Measurements from ENCODE around the gene TMX2. TPM values are rescaled to one million over a fixed set of nuclear protein-coding genes. Genes with fewer than 3 reads are reported as not detected.

Gene TMX2
- total RNA-seq, 3 donors from 2014 or later (not counting 1 experiment from before 2014, with no cell fraction given) = 43.6 to 70.4 (median 45.7) TPM

GRCh38 chr11:57727185-57727584 is 14.8 kb downstream of the TMX2 start:
- intact Hi-C loops (cut with micrococcal nuclease) = no loop called here
- no peak overlapping the region for H3K27ac Mint-ChIP-seq
- WGBS (ENCODE audit: insufficient coverage) = 96% methylated on average over 2 of the region's 2 CpGs

GRCh38 chr11:57728829-57729228 is 16.4 kb downstream of the TMX2 start:
- no peaks in the 10 kb centered on the region for H3K27me3 ChIP-seq (ENCODE audit: control insufficient read depth, insufficient read depth, low read length)
- Mint-ChIP-seq H3K27me3 (ENCODE audit: low read depth in 2 of 2) (no peaks in the 10 kb centered on the region), H3K9me3 (no peaks in the 10 kb centered on the region), H3K4me3 (no peak overlapping the region), H3K4me1 (peaks cover 17 to 18% of the 10 kb centered on the region in 2 donors), H3K36me3 (no peaks in the 10 kb centered on the region), H3K27ac (no peak overlapping the region)
- H3K4me3 ChIP-seq (ENCODE audit: low read length) = no peak overlapping the region
- H3K9me3 ChIP-seq (ENCODE audit: control insufficient read depth, insufficient read depth, low read length) = no peaks in the 10 kb centered on the region
- DNase-seq (no peak), ATAC-seq (no peak)
- no peaks in the 10 kb centered on the region for H3K4me1 ChIP-seq (ENCODE audit: control insufficient read depth, insufficient read depth, low read length)
- TF ChIP-seq CTCF (IDR thresholded peaks at IDR 0.05) = no peak
- 87% methylated on average over 7 of the region's 7 CpGs for WGBS (ENCODE audit: insufficient coverage)
- intact Hi-C loops (cut with micrococcal nuclease) = no loop called here
- no peaks in the 10 kb centered on the region for H3K36me3 ChIP-seq (ENCODE audit: control insufficient read depth, insufficient read depth, low read length)
- H3K27ac ChIP-seq (ENCODE audit: low read length) = no peak overlapping the region

More at GRCh38 chr11:57727185-57727584, 14.8 kb downstream of the TMX2 start:
- Histone ChIP-seq H3K27ac (ENCODE audit: low read length) (no peak overlapping the region), H3K4me3 (ENCODE audit: low read length) (no peak overlapping the region), H3K36me3 (ENCODE audit: control insufficient read depth, insufficient read depth, low read length) (no peaks in the 10 kb centered on the region), H3K4me1 (ENCODE audit: control insufficient read depth, insufficient read depth, low read length) (no peaks in the 10 kb centered on the region), H3K9me3 (ENCODE audit: control insufficient read depth, insufficient read depth, low read length) (no peaks in the 10 kb centered on the region), H3K27me3 (ENCODE audit: control insufficient read depth, insufficient read depth, low read length) (no peaks in the 10 kb centered on the region)
- no peak for ATAC-seq
- Mint-ChIP-seq H3K4me3 (no peak overlapping the region), H3K27me3 (ENCODE audit: low read depth in 2 of 2) (no peaks in the 10 kb centered on the region), H3K4me1 (peaks cover 17 to 18% of the 10 kb centered on the region in 2 donors), H3K36me3 (no peaks in the 10 kb centered on the region), H3K9me3 (no peaks in the 10 kb centered on the region)
- no peak for DNase-seq
- no peak for TF ChIP-seq CTCF (IDR thresholded peaks at IDR 0.05)

GRCh38 chr11:57729479-57729878 is 17.1 kb downstream of the TMX2 start:
- H3K4me3 Mint-ChIP-seq = no peak overlapping the region
- H3K9me3 Mint-ChIP-seq = no peaks in the 10 kb centered on the region
- no peaks in the 10 kb centered on the region for H3K36me3 Mint-ChIP-seq
- intact Hi-C loops (cut with micrococcal nuclease) = no loop called here
- ATAC-seq (no peak), DNase-seq (no peak)
- WGBS (ENCODE audit: insufficient coverage) = 96% methylated on average over 4 of the region's 7 CpGs
- no peaks in the 10 kb centered on the region for H3K36me3 ChIP-seq (ENCODE audit: control insufficient read depth, insufficient read depth, low read length)
- no peaks in the 10 kb centered on the region for H3K27me3 ChIP-seq (ENCODE audit: control insufficient read depth, insufficient read depth, low read length)
- no peaks in the 10 kb centered on the region for H3K9me3 ChIP-seq (ENCODE audit: control insufficient read depth, insufficient read depth, low read length)
- H3K4me1 ChIP-seq (ENCODE audit: control insufficient read depth, insufficient read depth, low read length) = no peaks in the 10 kb centered on the region
- no peak overlapping the region for H3K4me3 ChIP-seq (ENCODE audit: low read length)
- H3K27ac ChIP-seq (ENCODE audit: low read length) = no peak overlapping the region
- peaks cover 17 to 18% of the 10 kb centered on the region in 2 donors for H3K4me1 Mint-ChIP-seq
- no peaks in the 10 kb centered on the region for H3K27me3 Mint-ChIP-seq (ENCODE audit: low read depth in 2 of 2)
- H3K27ac Mint-ChIP-seq = no peak overlapping the region
- no peak for TF ChIP-seq CTCF (IDR thresholded peaks at IDR 0.05)

- Histone ChIP-seq H3K36me3 (ENCODE audit: control insufficient read depth, insufficient read depth, low read length) (peaks cover 4% of the 10 kb centered on the region), H3K4me3 (ENCODE audit: low read length) (no peak overlapping the region), H3K27me3 (ENCODE audit: control insufficient read depth, insufficient read depth, low read length) (no peaks in the 10 kb centered on the region), H3K4me1 (ENCODE audit: control insufficient read depth, insufficient read depth, low read length) (no peaks in the 10 kb centered on the region), H3K27ac (ENCODE audit: low read length) (no peak overlapping the region), H3K9me3 (ENCODE audit: control insufficient read depth, insufficient read depth, low read length) (no peaks in the 10 kb centered on the region)
- no peaks in the 10 kb centered on the region for H3K27me3 Mint-ChIP-seq (ENCODE audit: low read depth in 2 of 2)
- H3K9me3 Mint-ChIP-seq = no peaks in the 10 kb centered on the region
- no peak overlapping the region for H3K4me3 Mint-ChIP-seq
- intact Hi-C loops (cut with micrococcal nuclease) = no loop called here
- no peak for DNase-seq
- peaks cover 13 to 14% of the 10 kb centered on the region in 2 donors for H3K4me1 Mint-ChIP-seq
- no peaks in the 10 kb centered on the region for H3K36me3 Mint-ChIP-seq
- no peak overlapping the region for H3K27ac Mint-ChIP-seq
- WGBS (ENCODE audit: insufficient coverage) = 100% methylated on average over 1 of the region's 1 CpG
- no peak for TF ChIP-seq CTCF (IDR thresholded peaks at IDR 0.05)
- no peak for ATAC-seq
Observed at GRCh38 chr11:57732661-57733060, 20.3 kb downstream of the TMX2 start.
